HT1080 (cell line): ENCODE measurements around the gene APOO. TPM values are rescaled to one million over a fixed set of nuclear protein-coding genes. Genes with fewer than 3 reads are reported as not detected.

Experiments used
- DNase-seq: peaks from one replicate; pipeline ENCODE4 v3.0.0-alpha.2; 2015; ENCODE audit warnings: low read depth
- polyA plus RNA-seq, 2 experiments: library from polyadenylated mRNA; depleted of rRNA; stranded (reverse); fragments of >200 nt; gene quantifications; 2 replicates each; pipeline ENCODE4 v1.2.3, GENCODE V29; 2015
- total RNA-seq: library from RNA; depleted of rRNA; stranded (reverse); fragments of >200 nt; shearing (Covaris generic); gene quantifications from 2 replicates; pipeline ENCODE4 v1.2.3, GENCODE V29; 2014; rRNA removed

The APOO gene
- 20.7 and 27.7 TPM in 2 replicates for total RNA-seq
- 27.4 and 31.2 TPM in 2 replicates for polyA plus RNA-seq (2015; cell fraction: cytosol; rRNA removed)
- polyA plus RNA-seq (2015; cell fraction: nucleus; rRNA removed): 15.4 and 17.6 TPM in 2 replicates

DNA sequence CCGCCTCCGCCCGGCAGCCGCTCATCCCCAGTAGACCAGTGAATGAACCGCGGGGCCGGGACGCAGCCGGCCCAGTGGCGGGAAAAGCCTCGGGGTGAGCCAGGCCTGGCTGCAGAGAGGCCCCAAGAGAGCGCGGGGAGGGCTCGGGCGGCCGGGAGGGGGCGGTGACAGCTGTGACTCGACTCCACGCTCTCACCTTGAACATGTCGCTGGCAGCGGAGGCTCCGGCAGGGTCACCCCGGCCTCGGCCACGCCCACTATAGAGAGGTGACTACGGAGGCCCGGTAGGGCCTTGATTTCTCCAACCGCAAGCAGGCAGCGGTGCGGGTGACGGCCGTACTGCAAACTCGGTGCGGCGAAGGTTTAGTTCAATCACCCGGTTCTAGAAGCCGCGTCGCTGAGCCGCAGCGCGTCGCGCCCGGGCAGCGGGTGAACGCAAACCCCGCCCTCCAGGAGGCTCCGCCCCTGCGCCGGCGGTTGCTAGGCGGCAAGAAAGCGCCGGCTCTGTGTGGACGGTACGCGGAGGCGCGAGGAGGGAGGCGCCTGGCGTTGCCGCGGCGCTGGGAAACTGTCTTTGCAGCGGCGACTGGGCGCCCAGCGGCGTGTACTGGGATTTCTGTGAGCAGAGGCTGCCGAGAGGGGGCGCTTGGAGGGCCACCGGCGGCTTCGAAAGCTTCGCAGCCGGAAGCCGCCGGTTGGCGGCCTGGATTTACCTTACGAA lies at the start of gene APOO, which contains the start of gene CXorf58:
TSS of gene APOO (minus strand) at position 441 of the 721 bp plus-strand sequence. CDS start at position 205, 236 bp downstream.
TSS of gene CXorf58 (plus strand) at position 509 of the 721 bp plus-strand sequence. CDS start 2,297 bp downstream, outside the sequence.
- DNase-seq: peak; percentile 92

DNA sequence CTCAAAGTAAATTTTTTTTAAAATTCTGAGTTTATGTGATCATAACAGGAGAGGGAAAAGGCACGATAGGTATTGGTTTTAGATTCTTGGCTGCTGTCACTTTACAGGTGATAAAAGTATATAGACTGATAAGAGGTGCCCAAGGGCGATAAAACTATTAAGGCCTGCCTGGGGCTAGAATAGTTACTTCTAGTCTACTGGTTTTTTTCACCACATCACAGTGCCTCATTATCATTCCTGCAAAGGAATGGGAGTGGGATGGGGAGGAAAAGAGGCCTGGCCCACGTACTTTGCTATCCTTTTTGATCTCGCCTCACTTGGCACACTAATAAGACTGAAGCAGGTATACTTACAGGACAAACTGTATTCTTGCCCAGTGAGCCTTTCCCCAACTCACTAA lies 46.7 kb upstream of the APOO start:
- no peak for DNase-seq

DNA sequence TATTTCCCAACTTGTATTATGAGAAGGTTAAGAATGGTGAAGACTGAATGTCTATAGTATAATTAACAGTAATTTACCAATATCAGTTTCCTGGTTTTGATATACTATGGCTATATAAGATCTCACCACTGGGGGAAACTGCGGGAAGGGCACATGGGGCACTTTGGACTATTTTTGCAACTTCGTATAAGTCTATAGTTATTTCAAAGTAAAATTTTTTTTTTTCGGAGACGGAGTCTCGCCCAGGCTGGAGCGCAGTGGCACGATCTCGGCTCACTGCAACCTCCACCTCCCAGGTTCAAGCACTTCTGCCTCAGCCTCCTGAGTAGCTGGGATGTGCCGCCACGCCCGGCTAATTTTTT lies 46.2 kb upstream of the APOO start:
- no peak for DNase-seq

DNA sequence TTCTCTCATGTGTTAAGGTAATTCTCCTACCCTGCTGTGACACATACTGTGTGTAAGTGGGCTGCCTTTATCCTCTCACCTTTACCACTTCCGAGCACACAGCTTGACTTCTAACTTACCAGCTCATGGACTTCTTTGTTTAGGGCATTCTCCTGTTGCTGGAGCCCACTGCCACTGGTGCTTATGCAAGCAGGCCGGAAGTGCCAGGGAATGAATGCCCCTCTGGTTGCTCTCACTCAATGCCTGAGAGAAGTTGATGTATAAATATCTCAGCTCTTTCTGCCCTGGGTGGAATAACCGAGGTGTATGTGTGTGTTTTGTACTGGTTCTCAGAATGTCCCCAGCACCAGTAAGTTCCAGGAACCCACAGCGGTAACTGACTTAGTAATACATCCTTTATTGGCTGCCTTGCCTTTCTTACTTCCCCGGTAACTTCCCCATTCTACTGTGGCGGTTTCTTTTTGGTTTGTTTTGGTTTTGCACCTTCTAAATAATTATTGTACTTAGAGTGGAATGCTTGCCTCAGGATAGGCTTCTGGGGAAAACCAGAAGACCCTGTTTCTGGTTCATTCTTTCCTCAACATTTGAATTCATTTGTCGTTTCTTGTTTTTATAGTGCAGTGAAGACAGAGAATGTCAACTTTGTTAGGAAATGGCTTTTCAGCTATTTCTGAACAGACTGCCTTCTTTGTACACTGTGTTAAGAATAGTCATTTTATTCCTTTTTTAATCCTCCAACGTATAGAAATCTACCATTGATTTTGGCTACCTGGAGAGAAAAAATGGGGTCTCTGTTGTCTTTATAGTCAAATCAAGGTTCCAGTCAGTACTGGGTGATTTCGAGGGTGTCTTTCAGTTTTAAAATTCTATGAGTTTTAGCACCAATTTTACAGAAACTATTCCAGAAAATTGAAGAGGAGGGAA lies 45.5 kb upstream of the APOO start:
- no peak for DNase-seq

GRCh38 chrX:23952391-23952790 lies 44.7 kb upstream of the APOO start:
- DNase-seq: no peak

DNA sequence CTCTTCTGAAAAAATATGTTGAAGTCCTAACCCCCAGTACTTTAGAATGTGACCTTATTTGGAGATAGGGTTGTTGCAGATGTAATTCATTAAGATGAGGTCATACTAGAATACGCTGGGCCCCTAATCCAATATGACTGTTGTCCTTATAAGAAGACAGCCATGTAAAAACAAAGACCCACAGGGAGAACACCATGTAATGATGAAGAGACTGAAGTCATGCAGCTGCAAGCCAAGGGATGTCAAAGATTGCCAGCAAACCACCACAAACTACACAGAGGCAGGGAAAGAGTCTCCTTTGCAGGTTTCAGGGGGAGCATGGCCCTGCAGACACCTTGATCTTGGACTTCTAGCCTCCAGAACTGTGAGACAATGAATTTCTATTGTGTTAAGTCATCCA lies 37.5 kb upstream of the APOO start:
- no peak for DNase-seq

GRCh38 chrX:23944234-23944633 lies 36.5 kb upstream of the APOO start:
- no peak for DNase-seq

GRCh38 chrX:23939203-23939602 lies 31.5 kb upstream of the APOO start:
- DNase-seq: no peak

DNA sequence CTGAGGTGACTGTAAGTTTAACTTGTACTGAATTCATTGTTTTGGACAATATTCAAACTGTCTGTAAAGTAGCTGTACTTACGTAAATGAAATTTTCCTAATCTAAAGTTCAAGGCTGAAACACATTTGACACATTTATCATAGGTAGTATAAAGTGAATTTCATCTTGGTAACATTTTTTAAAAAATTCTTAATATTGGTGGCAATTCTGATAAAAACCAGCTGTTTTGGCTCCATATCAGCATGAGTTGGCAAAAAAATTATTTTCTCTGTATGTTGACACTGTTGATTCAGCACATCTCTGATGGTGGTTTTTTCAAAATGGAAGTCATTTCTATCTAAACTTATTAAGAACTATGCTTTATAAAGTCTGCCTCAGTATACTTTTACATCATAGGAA lies 31.0 kb upstream of the APOO start:
- no peak for DNase-seq

DNA sequence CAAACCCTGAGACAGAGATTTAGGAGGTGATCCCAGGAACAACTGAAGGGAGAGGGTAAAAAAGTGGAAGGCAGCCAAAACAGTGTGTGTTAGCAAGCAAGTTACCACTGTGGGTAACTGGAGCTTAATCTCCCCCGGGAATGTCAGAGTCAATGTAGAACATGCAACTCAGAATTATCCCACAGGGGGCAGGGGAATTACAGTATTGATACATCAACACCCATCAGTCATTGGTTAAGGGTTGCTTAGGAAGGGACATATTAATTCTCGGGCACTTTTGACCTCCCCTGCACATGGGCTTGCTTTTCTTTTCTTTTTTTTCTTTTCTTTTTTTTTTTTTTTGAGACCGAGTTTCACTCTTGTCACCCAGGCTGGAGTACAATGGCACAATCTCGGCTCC lies 29.4 kb upstream of the APOO start:
- DNase-seq: no peak

DNA sequence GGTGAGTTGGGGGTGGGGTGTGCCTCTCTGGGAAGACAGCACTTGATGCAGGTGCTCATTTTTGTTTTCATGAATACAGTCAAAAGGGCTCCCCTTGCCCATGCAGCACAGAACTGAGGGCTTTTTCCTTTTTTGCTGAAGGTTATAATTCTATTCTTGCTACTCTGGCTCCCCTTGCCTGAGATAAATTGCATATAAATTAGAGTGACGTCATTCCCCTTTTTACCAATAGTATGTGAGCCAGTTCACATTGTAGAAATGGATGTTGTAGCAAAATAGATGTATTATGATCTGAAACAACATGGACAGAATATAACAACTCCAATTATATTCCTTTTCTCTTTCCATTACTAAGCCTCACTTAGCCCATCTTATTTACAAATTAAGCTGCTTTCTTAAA lies 28.4 kb upstream of the APOO start:
- no peak for DNase-seq

DNA sequence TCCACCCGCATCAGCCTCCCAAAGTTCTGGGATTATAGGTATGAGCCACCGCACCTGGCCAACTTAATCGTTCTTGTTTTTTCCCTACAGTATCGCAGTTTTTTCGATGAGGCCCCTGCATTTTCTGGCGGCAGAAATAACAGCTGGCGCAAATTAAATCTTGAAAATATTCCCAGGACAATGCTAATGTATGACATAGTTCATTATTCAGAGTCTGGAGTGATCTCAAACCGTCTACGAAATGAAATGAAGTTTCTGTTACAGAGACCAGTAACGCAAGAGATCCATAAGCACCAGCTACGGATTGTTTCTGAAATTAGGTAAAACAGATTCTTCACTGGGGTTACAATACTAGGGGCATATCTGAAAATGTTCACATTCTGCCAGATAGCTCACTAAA lies 27.4 kb upstream of the APOO start:
- DNase-seq: no peak

- DNase-seq: no peak
Observed at GRCh38 chrX:23932046-23932445, 24.3 kb upstream of the APOO start.

GRCh38 chrX:23930894-23931604 lies 23.3 kb upstream of the APOO start:
- no peak for DNase-seq

DNA sequence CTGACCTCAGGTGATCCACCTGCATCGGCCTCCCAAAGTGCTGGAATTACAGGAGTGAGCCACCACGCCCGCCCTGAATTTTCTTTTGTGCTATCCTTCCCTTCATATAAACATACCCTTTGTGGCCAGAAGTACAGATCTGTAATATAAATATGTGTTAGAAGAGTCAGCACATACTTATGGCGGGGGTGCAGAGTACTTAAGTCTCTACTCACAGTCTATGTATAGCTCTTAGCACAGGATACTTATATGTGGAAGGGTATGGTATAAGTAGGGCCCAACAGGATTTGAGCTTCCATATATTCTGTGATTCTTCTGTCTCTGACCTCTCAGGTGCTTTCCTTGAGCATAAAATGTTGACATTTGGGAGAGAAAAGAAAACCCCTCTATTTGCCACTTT lies 18.3 kb upstream of the APOO start:
- no peak for DNase-seq

GRCh38 chrX:23919706-23920320 lies 12.1 kb upstream of the APOO start:
- DNase-seq: peak; percentile 39

GRCh38 chrX:23919148-23919547 lies 11.4 kb upstream of the APOO start:
- no peak for DNase-seq

DNA sequence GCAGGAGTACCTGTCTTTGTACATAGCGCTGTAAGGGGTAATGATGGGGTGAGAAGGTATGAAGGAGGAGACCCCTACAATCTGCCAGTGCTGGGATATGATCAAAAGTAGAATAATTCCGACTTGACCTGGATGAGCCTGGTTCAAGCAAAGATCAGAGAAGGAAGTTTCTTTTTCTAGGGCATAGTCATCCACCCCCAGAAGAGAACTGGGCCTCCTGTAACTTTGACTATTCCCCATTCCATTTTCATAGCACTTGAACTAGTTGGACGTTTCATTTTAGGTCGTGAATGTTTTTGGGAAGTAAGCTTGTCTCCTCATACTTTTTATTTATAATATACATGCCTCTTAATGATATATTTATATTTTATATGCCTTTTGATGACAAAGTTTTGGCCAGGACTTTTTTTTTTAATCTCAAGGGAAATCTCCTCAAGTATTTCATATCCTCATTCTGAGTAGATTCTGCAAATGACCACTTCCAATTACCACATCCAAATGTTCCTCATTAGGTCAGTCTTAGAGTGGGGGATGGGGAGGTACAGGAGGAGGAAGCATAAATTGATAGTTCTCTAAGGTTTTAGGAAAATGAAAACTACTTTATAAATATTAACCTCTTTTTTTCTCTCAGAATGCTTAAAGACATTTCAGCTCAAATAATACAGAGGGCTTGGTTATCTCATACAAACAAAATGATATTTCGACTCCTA lies 3.5 kb upstream of the APOO start:
- no peak for DNase-seq

- no peak for DNase-seq
Observed at GRCh38 chrX:23908219-23909004, 674 bp upstream of the APOO start.

DNA sequence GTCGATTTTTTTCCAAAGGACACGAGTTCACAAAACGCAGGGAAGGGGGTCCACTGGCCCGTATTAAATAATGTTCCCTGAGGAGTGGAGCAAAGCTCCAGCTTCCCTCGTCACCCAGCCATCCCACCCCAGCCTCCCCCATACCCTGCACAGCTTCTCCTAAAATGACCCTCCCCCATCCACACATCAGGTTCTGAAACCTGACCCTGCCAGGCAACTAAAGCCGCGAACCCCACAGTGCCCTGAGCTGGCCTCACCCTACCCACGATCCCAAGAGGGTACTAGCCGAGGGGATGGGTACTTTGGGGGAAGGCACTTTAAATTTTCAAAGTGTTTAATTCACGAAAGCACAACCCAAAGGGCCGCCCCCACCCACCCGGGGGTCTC lies 634 bp downstream of the APOO start:
- DNase-seq: no peak
